22Rv1 (cell line): Measurements from ENCODE around the gene CLEC4A.

Experiments
- ZFX ChIP-seq: fragments of 450-650 bp; IDR thresholded peaks from 2 replicates; pipeline ENCODE4 v1.6.1; 2017; ENCODE audit warnings: antibody characterized with exemption, borderline replicate concordance
- TF ChIP-seq, protein P1 (sequence below): fragments of 450-650 bp; IDR thresholded peaks from 2 replicates; pipeline ENCODE4 v1.5.1; 2017; ENCODE audit warnings: mild to moderate bottlenecking

DNA sequence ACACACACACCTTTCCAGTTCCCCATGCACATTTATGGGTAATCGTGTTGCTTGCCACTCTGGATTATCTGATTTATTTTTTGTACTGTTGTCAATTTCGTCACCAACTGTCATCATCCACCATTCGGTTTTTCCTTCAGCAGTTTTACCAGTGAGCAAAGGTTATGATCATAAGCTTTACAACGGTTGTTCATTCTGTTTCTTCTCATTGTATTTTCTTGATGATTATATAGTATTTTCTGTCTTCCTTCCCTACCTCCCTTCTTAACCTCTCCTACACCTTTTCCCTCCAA lies 40.7 kb upstream of the CLEC4A start:
- TF ChIP-seq, protein P1, sequence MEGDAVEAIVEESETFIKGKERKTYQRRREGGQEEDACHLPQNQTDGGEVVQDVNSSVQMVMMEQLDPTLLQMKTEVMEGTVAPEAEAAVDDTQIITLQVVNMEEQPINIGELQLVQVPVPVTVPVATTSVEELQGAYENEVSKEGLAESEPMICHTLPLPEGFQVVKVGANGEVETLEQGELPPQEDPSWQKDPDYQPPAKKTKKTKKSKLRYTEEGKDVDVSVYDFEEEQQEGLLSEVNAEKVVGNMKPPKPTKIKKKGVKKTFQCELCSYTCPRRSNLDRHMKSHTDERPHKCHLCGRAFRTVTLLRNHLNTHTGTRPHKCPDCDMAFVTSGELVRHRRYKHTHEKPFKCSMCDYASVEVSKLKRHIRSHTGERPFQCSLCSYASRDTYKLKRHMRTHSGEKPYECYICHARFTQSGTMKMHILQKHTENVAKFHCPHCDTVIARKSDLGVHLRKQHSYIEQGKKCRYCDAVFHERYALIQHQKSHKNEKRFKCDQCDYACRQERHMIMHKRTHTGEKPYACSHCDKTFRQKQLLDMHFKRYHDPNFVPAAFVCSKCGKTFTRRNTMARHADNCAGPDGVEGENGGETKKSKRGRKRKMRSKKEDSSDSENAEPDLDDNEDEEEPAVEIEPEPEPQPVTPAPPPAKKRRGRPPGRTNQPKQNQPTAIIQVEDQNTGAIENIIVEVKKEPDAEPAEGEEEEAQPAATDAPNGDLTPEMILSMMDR = no peak
- TF ChIP-seq ZFX = no peak
